Duodenal mucosa (tissue), 2 donors: ENCODE results near the gene SLC25A40.
"Not testable (repeated sequence)": the region's sequence is repeated elsewhere in the genome, so short reads cannot be mapped to it uniquely, and the experiment has no call there.

Experiments used
- H3K27ac ChIP-seq: one replicate; pipeline ENCODE4 v1.7.0; 2013; ENCODE audit warnings: low read depth, low read length
- H3K27me3 ChIP-seq, 2 donors: one replicate each; pipeline ENCODE4 v1.7.0; 2013; ENCODE audit warnings: low read length in 2 of 2, control low read depth in 1 of 2; ENCODE audit not compliant: insufficient read depth in 2 of 2, control insufficient read depth in 1 of 2
- H3K36me3 ChIP-seq, 2 donors: one replicate each; pipeline ENCODE4 v1.7.0; 2013; ENCODE audit warnings: low read length in 2 of 2, control low read depth in 1 of 2; ENCODE audit not compliant: insufficient read depth in 2 of 2, control insufficient read depth in 1 of 2
- H3K4me1 ChIP-seq, 2 donors: one replicate each; pipeline ENCODE4 v1.7.0; 2013; ENCODE audit warnings: low read length in 2 of 2, control low read depth in 1 of 2; ENCODE audit not compliant: insufficient read depth in 2 of 2, control insufficient read depth in 1 of 2
- H3K4me3 ChIP-seq, 2 donors: one replicate each; pipeline ENCODE4 v1.7.0; 2013; ENCODE audit warnings: low read length in 2 of 2, low read depth in 1 of 2
- H3K9ac ChIP-seq, 2 donors: one replicate each; pipeline ENCODE4 v1.7.0; 2013; ENCODE audit warnings: low read length in 2 of 2, low read depth in 1 of 2
- H3K9me3 ChIP-seq, 2 donors: one replicate each; pipeline ENCODE4 v1.7.0; 2013; ENCODE audit warnings: low read length in 2 of 2, control low read depth in 1 of 2; ENCODE audit not compliant: control insufficient read depth in 1 of 2

SLC25A40 gene

GRCh38 chr7:87833130-87833529 is 43.0 kb downstream of the SLC25A40 start:
- H3K4me1 ChIP-seq: no peaks in the 10 kb centered on the region
- H3K9ac ChIP-seq: no peak overlapping the region
- H3K4me3 ChIP-seq: no peak overlapping the region
- H3K9me3 ChIP-seq: peaks cover 0 to 3% of the 10 kb centered on the region in 2 donors
- no peak overlapping the region for H3K27ac ChIP-seq
- peaks cover 0 to 6% of the 10 kb centered on the region in 2 donors for H3K36me3 ChIP-seq
- H3K27me3 ChIP-seq: no peaks in the 10 kb centered on the region

DNA sequence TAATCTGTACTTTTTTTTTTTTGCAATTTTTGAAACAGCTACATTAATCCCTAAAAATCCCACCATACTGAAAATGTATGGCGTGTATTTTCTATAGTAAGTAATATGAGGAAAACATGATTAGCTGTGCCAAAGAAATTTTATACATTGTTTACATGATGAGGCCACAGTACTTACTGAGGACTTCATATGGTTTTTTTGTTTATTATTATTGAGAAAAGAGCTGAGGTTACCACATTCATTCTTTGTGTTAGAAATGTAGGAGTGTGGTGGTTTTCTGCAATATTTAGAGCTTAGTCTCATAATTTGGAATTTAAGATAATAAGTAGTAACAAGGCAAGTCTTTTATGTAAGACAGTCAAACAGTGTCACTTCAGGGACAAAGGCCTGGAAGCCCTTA is 45.1 kb downstream of the SLC25A40 start:
- Histone ChIP-seq H3K27me3 (no peaks in the 10 kb centered on the region), H3K27ac (no peak overlapping the region), H3K9ac (no peak overlapping the region), H3K36me3 (peaks cover 0 to 6% of the 10 kb centered on the region in 2 donors), H3K4me3 (no peak overlapping the region), H3K9me3 (peaks cover 0 to 3% of the 10 kb centered on the region in 2 donors), H3K4me1 (no peaks in the 10 kb centered on the region)

- not testable (repeated sequence) for H3K4me3 ChIP-seq, H3K4me1 ChIP-seq, H3K9ac ChIP-seq, H3K27me3 ChIP-seq, H3K27ac ChIP-seq, H3K36me3 ChIP-seq, H3K9me3 ChIP-seq
These were observed 47.8 kb downstream of the SLC25A40 start for GRCh38 chr7:87828383-87828782.

GRCh38 chr7:87825369-87825768 is 50.8 kb downstream of the SLC25A40 start:
- H3K27ac ChIP-seq, H3K4me3 ChIP-seq, H3K36me3 ChIP-seq, H3K27me3 ChIP-seq, H3K9me3 ChIP-seq, H3K4me1 ChIP-seq, H3K9ac ChIP-seq: not testable (repeated sequence)

GRCh38 chr7:87822056-87822455 is 54.1 kb downstream of the SLC25A40 start:
- H3K9ac ChIP-seq, H3K36me3 ChIP-seq, H3K27ac ChIP-seq, H3K4me3 ChIP-seq, H3K4me1 ChIP-seq, H3K27me3 ChIP-seq, H3K9me3 ChIP-seq: not testable (repeated sequence)

DNA sequence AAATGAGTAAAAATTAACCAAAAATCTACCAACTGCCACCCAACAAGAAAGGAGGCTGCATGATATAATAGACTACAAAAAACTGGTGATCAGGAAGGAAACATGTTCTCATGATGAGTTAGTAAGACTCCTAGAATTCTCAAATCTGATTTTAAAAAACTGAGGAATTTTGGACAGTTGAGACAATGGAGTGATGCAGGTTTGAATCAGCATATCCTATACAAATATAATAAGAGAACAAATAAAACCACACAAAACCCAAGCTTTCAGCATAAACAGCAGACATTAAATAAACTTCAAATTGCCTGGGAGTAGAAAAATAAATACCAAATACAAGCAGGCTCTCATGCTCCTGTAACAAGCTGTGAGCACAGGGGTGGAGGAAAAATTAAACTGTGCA is 57.8 kb downstream of the SLC25A40 start:
- Histone ChIP-seq H3K27ac (no peak overlapping the region), H3K9me3 (no peaks in the 10 kb centered on the region)

GRCh38 chr7:87816389-87816788 is 59.8 kb downstream of the SLC25A40 start:
- no peaks in the 10 kb centered on the region for H3K36me3 ChIP-seq
- H3K27me3 ChIP-seq: no peaks in the 10 kb centered on the region
- H3K4me1 ChIP-seq: no peaks in the 10 kb centered on the region

More for the DNA sequence above, 57.8 kb downstream of the SLC25A40 start:
- H3K27me3 ChIP-seq: no peaks in the 10 kb centered on the region
- H3K4me1 ChIP-seq: no peaks in the 10 kb centered on the region
- no peak overlapping the region for H3K9ac ChIP-seq
- H3K4me3 ChIP-seq: no peak overlapping the region
- H3K36me3 ChIP-seq: no peaks in the 10 kb centered on the region

GRCh38 chr7:87810726-87811125 is 65.4 kb downstream of the SLC25A40 start:
- Histone ChIP-seq H3K27ac (no peak overlapping the region), H3K27me3 (no peaks in the 10 kb centered on the region), H3K9ac (no peak overlapping the region), H3K4me1 (no peaks in the 10 kb centered on the region), H3K4me3 (no peak overlapping the region), H3K36me3 (no peaks in the 10 kb centered on the region), H3K9me3 (no peaks in the 10 kb centered on the region)

More at GRCh38 chr7:87816389-87816788, 59.8 kb downstream of the SLC25A40 start:
- Histone ChIP-seq H3K4me3 (no peak overlapping the region), H3K27ac (no peak overlapping the region), H3K9ac (no peak overlapping the region), H3K9me3 (no peaks in the 10 kb centered on the region)

DNA sequence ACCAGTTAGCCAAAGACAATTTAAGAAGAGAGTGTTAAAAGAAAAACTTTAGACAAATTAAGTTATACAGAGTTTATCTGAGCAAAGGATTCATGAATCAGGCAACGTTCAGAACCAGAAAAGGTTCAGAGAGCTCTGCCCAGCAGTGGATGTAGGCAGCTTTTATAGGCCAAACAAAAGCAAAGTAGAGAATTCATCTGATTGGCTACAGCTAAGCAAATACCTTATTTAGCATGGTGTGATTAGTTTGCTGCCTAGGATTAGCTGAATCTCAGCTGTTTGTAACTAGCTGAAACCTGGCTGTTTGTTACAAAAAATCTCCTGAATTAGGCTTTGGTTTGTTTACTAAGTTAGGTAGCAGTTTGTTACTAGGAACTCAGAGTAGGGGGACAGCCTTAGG is 66.0 kb downstream of the SLC25A40 start:
- H3K36me3 ChIP-seq: no peaks in the 10 kb centered on the region
- no peak overlapping the region for H3K9ac ChIP-seq
- no peaks in the 10 kb centered on the region for H3K4me1 ChIP-seq
- H3K4me3 ChIP-seq: no peak overlapping the region
- H3K9me3 ChIP-seq: no peaks in the 10 kb centered on the region
- H3K27ac ChIP-seq: no peak overlapping the region
- no peaks in the 10 kb centered on the region for H3K27me3 ChIP-seq

GRCh38 chr7:87806150-87806549 is 70.0 kb downstream of the SLC25A40 start:
- Histone ChIP-seq H3K4me3 (no peak overlapping the region), H3K36me3 (no peaks in the 10 kb centered on the region), H3K9ac (no peak overlapping the region), H3K9me3 (no peaks in the 10 kb centered on the region), H3K4me1 (no peaks in the 10 kb centered on the region), H3K27me3 (no peaks in the 10 kb centered on the region), H3K27ac (no peak overlapping the region)

- Histone ChIP-seq H3K9me3 (no peaks in the 10 kb centered on the region), H3K27me3 (no peaks in the 10 kb centered on the region), H3K27ac (no peak overlapping the region), H3K4me1 (no peaks in the 10 kb centered on the region), H3K9ac (no peak overlapping the region), H3K4me3 (no peak overlapping the region), H3K36me3 (no peaks in the 10 kb centered on the region)
These were observed 78.3 kb downstream of the SLC25A40 start for GRCh38 chr7:87797798-87798403.
